GM12873 (cell line): ENCODE results near the gene CHRM2.

Experiments
- CTCF ChIP-seq: IDR thresholded peaks from 2 replicates; pipeline ENCODE4 v1.5.1; 2012; ENCODE audit warnings: low read depth, mild to moderate bottlenecking, moderate library complexity, low read length, control low read depth; ENCODE audit not compliant: insufficient read depth; ENCODE audit errors: missing control alignments

CHRM2 gene

GRCh38 chr7:136976504-136977251 lies 108.2 kb downstream of the CHRM2 start:
- no peak for TF ChIP-seq CTCF

GRCh38 chr7:136993377-136993776 lies 124.9 kb downstream of the CHRM2 start:
- no peak for TF ChIP-seq CTCF

- no peak for TF ChIP-seq CTCF
Observed at GRCh38 chr7:136997735-136998134, 129.3 kb downstream of the CHRM2 start.

- TF ChIP-seq CTCF, result no peak
Observed at GRCh38 chr7:136998495-136998894, 130.0 kb downstream of the CHRM2 start.

GRCh38 chr7:137000621-137001020 lies 132.2 kb downstream of the CHRM2 start:
- no peak for TF ChIP-seq CTCF

- no peak for TF ChIP-seq CTCF
Observed at GRCh38 chr7:137001041-137001440, 132.6 kb downstream of the CHRM2 start.

GRCh38 chr7:137001478-137001877 lies 133.0 kb downstream of the CHRM2 start:
- TF ChIP-seq CTCF, result no peak
